Measurements from ENCODE around the gene ANKRD40.
"Not testable (repeated sequence)": the region's sequence is repeated elsewhere in the genome, so short reads cannot be mapped to it uniquely, and the experiment has no call there.

The ANKRD40 gene

GRCh38 chr17:50715471-50715870 is 7.8 kb upstream of the ANKRD40 start:
- no peak for DNase-seq (ENCODE audit: extremely low read depth in 1 of 2, low read depth in 1 of 2)

- DNase-seq (ENCODE audit: extremely low read depth in 1 of 2, low read depth in 1 of 2) = no peak
Observed at GRCh38 chr17:50712641-50713040, 4.9 kb upstream of the ANKRD40 start.

GRCh38 chr17:50710650-50711049 is 2.9 kb upstream of the ANKRD40 start:
- DNase-seq (ENCODE audit: extremely low read depth in 1 of 2, low read depth in 1 of 2) = no peak

GRCh38 chr17:50710025-50710424 is 2.3 kb upstream of the ANKRD40 start:
- no peak for DNase-seq (ENCODE audit: extremely low read depth in 1 of 2, low read depth in 1 of 2)

- DNase-seq (ENCODE audit: extremely low read depth in 1 of 2, low read depth in 1 of 2) = not testable (repeated sequence)
Observed at GRCh38 chr17:50709053-50709452, 1.3 kb upstream of the ANKRD40 start.

- no peak for DNase-seq (ENCODE audit: extremely low read depth in 1 of 2, low read depth in 1 of 2)
Observed at GRCh38 chr17:50708050-50709000, 611 bp upstream of the ANKRD40 start.

GRCh38 chr17:50703162-50703561 is 4.6 kb downstream of the ANKRD40 start:
- DNase-seq (ENCODE audit: extremely low read depth in 1 of 2, low read depth in 1 of 2) = no peak

- DNase-seq (ENCODE audit: extremely low read depth in 1 of 2, low read depth in 1 of 2) = no peak
Observed at GRCh38 chr17:50699410-50699809, 8.3 kb downstream of the ANKRD40 start.

- no peak for DNase-seq (ENCODE audit: extremely low read depth in 1 of 2, low read depth in 1 of 2)
Observed at GRCh38 chr17:50697663-50698272, 9.9 kb downstream of the ANKRD40 start.

GRCh38 chr17:50697062-50697461 is 10.7 kb downstream of the ANKRD40 start:
- no peak for DNase-seq (ENCODE audit: extremely low read depth in 1 of 2, low read depth in 1 of 2)

- DNase-seq (ENCODE audit: extremely low read depth in 1 of 2, low read depth in 1 of 2) = no peak
Observed at GRCh38 chr17:50696365-50696879, 11.3 kb downstream of the ANKRD40 start.

GRCh38 chr17:50693036-50693682 is 14.6 kb downstream of the ANKRD40 start:
- DNase-seq (ENCODE audit: extremely low read depth in 1 of 2, low read depth in 1 of 2) = no peak

- DNase-seq (ENCODE audit: extremely low read depth in 1 of 2, low read depth in 1 of 2) = no peak
Observed at GRCh38 chr17:50692448-50693035, 15.2 kb downstream of the ANKRD40 start.

- DNase-seq (ENCODE audit: extremely low read depth in 1 of 2, low read depth in 1 of 2) = no peak
Observed at GRCh38 chr17:50691550-50692447, 15.9 kb downstream of the ANKRD40 start.

- DNase-seq (ENCODE audit: extremely low read depth in 1 of 2, low read depth in 1 of 2) = no peak
Observed at GRCh38 chr17:50690887-50691549, 16.7 kb downstream of the ANKRD40 start.

GRCh38 chr17:50689956-50690886 is 17.5 kb downstream of the ANKRD40 start:
- no peak for DNase-seq (ENCODE audit: extremely low read depth in 1 of 2, low read depth in 1 of 2)

- DNase-seq (ENCODE audit: extremely low read depth in 1 of 2, low read depth in 1 of 2) = no peak
Observed at GRCh38 chr17:50689251-50689650, 18.5 kb downstream of the ANKRD40 start.

GRCh38 chr17:50688245-50688644 is 19.5 kb downstream of the ANKRD40 start:
- no peak for DNase-seq (ENCODE audit: extremely low read depth in 1 of 2, low read depth in 1 of 2)
